ENCODE measurements around the gene GRM1.

DNA sequence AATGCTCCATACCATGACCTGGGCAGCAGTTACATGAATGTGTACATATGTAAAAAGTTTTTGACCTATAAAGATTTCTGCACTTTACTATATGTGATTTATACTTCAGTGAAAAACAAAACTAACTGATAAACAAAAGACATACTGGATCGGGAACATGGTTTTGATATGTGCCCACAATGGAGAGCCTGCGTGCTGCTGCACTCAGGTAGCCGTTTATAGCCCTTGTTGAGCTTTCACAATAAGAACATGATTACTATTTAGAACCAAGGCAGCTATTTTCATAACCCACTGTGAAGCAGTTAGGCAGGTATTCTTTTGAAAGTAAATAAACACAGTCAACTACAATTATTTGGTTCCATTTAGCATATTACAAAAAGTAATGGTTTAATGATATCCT lies 318.8 kb downstream of the GRM1 start:
- TF ChIP-seq GATA2 (IDR thresholded peaks at IDR 0.05; ENCODE audit: low read depth, low read length) = no peak
- no peak for TF ChIP-seq GATA3 (IDR thresholded peaks at IDR 0.05; ENCODE audit: low read depth, low read length)

All from SH-SY5Y (cell line).